ENCODE results near the gene CERKL. TPM values are rescaled to one million over a fixed set of nuclear protein-coding genes. Genes with fewer than 3 reads are reported as not detected.

Gene CERKL
- total RNA-seq, 1 experiment from 2014 or later = 0.08 TPM

- no peak for DNase-seq (ENCODE audit: low read depth, low spot score)
- in situ Hi-C loops (cut with HindIII; ENCODE audit: low pct_unique_long_range_greater_than_20kb, low sequenced_read_pairs) = no loop called here
Measured at GRCh38 chr2:181566334-181567032, 90.4 kb downstream of the CERKL start.

DNA sequence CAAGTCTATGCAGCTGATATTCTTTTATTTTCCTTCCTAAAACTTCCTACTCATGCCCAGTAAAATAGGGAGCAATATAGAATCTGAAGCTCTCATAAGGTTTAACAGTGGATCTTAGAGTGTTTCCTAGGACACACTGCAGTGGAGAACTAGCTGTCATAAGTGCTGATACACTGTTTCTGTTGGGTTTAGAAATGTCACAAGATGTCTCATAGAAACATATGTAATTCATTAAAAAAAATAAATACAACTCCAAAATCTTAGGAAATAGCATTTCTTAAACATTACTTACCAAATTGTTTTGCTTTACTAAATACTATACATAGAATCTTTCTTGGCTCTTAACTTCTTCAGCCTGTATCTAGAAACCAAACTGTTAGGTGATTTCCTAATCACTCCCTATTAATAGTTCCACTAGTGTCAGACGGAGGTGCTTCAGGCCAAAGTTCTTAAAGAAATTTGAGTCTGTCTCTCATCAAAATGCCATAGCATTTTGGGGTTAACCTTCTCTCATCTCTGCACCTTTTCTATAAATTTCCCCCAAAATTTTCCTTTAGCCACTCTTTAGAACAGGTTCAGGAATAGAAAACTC, 93.7 kb downstream of the CERKL start:
- in situ Hi-C loops (cut with HindIII; ENCODE audit: low pct_unique_long_range_greater_than_20kb, low sequenced_read_pairs) = no loop called here
- DNase-seq (ENCODE audit: low read depth, low spot score) = no peak

GRCh38 chr2:181558371-181558770, 98.5 kb downstream of the CERKL start:
- no peak for DNase-seq (ENCODE audit: low read depth, low spot score)
- in situ Hi-C loops (cut with HindIII; ENCODE audit: low pct_unique_long_range_greater_than_20kb, low sequenced_read_pairs) = no loop called here

DNA sequence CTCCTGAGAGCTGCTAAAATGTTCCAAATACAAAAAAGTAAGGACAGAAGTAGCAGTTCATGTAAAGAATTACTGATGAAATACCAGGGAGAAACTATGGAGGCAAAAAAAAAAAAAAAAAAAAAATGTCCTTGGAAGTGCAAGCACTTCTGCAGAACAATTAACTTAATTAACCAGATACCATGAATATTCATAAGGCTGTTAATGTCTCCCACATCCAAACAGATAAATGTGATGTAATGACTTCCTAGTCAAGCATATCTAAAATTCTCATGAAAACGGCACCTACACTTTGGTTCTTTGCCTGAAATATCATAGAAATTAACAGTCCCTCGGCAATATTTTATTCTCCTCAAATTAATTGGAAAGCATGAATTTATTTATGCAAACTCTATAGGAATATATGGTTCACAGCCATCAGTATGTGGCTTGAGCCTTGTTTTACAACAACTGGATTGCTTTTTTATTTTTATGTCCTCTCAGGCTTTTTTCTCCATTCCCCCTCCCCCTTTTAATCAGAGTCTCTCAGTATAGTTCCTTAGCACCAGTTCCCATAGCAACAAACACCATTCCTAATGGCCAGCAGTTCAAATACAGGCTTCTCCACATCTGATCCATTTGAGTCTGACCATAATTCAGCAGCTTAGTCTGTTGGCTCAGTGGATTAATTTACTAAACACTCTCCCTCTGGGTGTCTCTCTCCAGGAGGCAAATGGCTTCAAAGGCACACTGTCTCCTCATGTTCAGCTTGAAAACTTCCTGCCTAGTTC, 102.7 kb downstream of the CERKL start:
- no peak for DNase-seq (ENCODE audit: low read depth, low spot score)
- in situ Hi-C loops (cut with HindIII; ENCODE audit: low pct_unique_long_range_greater_than_20kb, low sequenced_read_pairs) = no loop called here

DNA sequence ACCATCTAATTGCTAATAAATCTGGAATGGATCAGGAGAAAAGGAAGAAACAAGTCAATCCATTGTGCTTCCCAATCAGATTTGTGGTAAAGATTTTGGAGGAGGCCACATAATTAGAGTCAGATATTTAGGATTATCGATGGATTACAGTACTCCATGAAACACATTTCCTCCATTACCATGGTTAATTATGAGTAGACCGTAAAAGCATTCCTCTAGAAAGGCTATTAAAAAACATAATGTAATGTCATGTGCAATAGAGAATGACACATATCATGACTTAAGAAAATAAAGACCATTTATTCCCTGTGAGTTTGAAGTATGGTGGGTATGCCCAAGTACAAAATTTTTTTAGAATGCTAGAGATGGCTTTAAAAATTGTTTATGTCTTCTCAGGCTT, 103.7 kb downstream of the CERKL start:
- in situ Hi-C loops (cut with HindIII; ENCODE audit: low pct_unique_long_range_greater_than_20kb, low sequenced_read_pairs) = no loop called here
- DNase-seq (ENCODE audit: low read depth, low spot score) = no peak

DNA sequence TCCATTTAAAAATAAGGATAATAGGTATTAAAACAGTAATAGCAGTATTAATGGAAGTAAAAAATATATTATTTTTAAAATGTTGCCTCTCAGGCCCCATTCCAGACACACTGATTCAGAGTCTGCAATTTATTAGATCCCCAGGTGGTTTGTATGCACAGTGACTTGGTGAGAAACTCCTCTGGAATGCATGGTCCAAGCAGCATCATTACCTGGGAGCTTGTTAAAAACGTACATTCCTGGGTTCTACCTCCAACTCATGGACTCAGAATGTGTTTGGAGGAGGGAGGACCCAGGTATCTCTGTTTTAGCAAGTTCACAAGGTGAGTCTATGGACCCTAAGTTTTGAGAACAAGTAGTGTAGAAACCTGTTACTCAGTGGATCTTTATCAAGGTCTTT, 104.1 kb downstream of the CERKL start:
- DNase-seq (ENCODE audit: low read depth, low spot score) = no peak
- in situ Hi-C loops (cut with HindIII; ENCODE audit: low pct_unique_long_range_greater_than_20kb, low sequenced_read_pairs) = no loop called here

DNA sequence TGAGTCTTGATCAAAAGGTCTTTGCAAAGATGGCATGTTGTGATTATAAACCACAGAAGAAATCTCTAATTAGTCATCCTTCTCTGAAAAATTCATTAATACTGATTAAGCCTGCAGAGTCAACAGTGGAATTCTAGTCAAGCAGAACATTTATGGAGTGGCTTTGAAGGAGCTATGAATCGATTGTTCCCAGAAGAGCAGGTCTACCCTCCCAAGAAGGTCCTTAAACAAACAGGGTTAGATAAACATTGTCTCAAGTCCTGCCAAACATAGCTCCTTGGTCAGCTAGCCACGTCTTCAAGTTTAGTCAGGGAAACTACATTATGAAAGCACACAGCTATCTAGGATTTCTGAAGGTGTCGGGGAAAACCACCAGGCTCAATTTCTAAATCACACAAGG, 110.8 kb downstream of the CERKL start:
- in situ Hi-C loops (cut with HindIII; ENCODE audit: low pct_unique_long_range_greater_than_20kb, low sequenced_read_pairs) = no loop called here
- no peak for DNase-seq (ENCODE audit: low read depth, low spot score)

DNA sequence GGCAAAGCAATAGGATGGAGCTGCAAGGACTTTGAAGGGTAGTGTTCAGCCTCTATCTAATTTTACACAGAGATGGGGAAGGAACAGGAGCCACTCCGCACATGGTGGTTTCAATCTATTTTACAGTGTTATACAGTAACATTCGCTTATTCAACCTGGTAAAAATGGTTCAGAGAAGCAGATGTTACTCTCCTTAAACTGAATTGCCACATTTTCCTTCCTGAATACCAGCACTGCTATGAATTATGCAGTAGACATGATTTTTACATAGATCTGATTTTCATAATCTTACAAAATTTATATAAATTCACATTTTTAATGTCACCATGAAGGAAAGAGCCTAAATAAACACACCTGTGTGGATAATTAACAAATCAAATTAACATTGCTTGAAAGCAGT, 114.7 kb downstream of the CERKL start:
- DNase-seq (ENCODE audit: low read depth, low spot score) = no peak
- in situ Hi-C loops (cut with HindIII; ENCODE audit: low pct_unique_long_range_greater_than_20kb, low sequenced_read_pairs) = no loop called here

DNA sequence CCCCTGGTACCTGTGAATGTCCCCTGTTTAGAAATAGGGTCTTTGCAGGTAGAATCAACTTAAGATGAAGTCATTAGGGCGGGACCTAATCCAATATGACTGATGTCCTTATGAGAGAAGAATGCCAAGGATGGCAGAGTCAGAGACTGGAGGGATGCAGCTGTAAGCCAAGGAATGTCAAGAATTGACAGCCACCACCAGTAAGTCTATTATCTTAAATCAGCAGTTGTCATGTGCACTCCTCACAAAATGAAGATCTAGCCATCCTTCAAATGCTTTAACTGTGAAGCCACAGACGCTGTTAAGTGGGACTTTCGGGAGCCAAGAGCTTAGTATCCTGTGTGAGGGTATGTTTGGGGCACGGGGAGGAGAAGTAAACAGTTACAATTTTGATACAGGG, 116.5 kb downstream of the CERKL start:
- in situ Hi-C loops (cut with HindIII; ENCODE audit: low pct_unique_long_range_greater_than_20kb, low sequenced_read_pairs) = no loop called here
- DNase-seq (ENCODE audit: low read depth, low spot score) = no peak

DNA sequence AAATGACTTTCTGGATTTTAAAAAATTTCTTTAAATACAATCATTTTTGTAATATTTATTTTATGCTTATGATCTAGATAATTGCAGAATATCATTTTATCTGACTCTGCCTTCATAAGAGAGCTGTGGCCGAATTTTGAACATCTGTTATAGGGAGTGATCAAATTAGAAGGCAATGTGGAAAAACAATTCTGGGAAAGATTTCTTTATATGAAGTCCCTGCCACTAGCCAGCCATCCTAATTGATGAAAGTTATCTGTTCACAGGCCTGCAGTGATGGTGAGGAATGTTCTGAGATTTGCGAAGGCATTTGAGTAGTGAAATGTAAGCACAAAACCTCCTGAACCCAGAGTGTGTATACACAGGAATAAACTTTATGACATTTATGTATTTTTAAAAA, 120.2 kb downstream of the CERKL start:
- DNase-seq (ENCODE audit: low read depth, low spot score) = no peak
- in situ Hi-C loops (cut with HindIII; ENCODE audit: low pct_unique_long_range_greater_than_20kb, low sequenced_read_pairs) = no loop called here

DNA sequence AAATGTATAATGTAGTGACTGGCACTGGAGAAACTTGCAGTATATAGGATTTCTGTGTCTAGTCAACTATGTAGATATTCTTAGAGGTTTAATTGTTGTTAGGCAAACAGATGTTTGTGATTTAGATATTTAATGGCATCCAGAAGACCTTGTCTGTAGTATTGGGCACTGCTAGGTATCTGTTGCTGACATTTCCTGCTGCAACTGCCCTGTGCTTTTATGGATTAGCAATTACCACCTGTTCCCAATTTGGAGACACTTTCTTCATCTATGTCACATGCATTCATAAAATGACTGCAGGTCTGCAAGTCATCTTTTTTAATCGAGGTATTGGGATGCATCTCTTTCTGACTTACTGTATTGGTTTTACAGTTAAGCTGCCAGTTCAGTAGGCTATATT, 128.5 kb downstream of the CERKL start:
- in situ Hi-C loops (cut with HindIII; ENCODE audit: low pct_unique_long_range_greater_than_20kb, low sequenced_read_pairs) = no loop called here
- DNase-seq (ENCODE audit: low read depth, low spot score) = no peak

GRCh38 chr2:181527058-181527457, 129.8 kb downstream of the CERKL start:
- in situ Hi-C loops (cut with HindIII; ENCODE audit: low pct_unique_long_range_greater_than_20kb, low sequenced_read_pairs) = no loop called here
- no peak for DNase-seq (ENCODE audit: low read depth, low spot score)

GRCh38 chr2:181526014-181526413, 130.9 kb downstream of the CERKL start:
- no peak for DNase-seq (ENCODE audit: low read depth, low spot score)
- in situ Hi-C loops (cut with HindIII; ENCODE audit: low pct_unique_long_range_greater_than_20kb, low sequenced_read_pairs) = no loop called here

GRCh38 chr2:181523756-181524155, 133.1 kb downstream of the CERKL start:
- in situ Hi-C loops (cut with HindIII; ENCODE audit: low pct_unique_long_range_greater_than_20kb, low sequenced_read_pairs) = no loop called here
- DNase-seq (ENCODE audit: low read depth, low spot score) = no peak

GRCh38 chr2:181520253-181520652, 136.7 kb downstream of the CERKL start:
- in situ Hi-C loops (cut with HindIII; ENCODE audit: low pct_unique_long_range_greater_than_20kb, low sequenced_read_pairs) = no loop called here
- DNase-seq (ENCODE audit: low read depth, low spot score) = no peak

GRCh38 chr2:181517685-181518301, 139.1 kb downstream of the CERKL start:
- DNase-seq (ENCODE audit: low read depth, low spot score) = no peak
- in situ Hi-C loops (cut with HindIII; ENCODE audit: low pct_unique_long_range_greater_than_20kb, low sequenced_read_pairs) = no loop called here

DNA sequence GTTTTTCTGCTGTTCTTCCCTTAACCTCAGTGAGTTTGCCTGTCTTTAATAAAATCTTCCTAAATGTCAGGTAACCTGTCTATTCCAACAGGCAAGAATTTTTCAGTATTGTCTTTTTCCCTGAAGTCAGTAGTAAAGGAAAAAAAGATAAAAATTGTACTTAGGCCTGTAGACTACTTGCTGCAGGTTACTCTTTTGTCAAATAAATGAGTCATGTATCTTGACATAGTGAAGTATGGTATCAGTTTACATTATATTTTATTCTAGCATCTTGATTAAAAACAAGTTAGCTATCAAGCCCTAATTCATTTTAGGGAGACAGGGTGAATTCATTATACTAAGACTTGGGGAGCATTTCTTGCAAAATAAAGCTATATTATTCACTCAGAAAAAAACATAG, 139.9 kb downstream of the CERKL start:
- in situ Hi-C loops (cut with HindIII; ENCODE audit: low pct_unique_long_range_greater_than_20kb, low sequenced_read_pairs) = no loop called here

DNA sequence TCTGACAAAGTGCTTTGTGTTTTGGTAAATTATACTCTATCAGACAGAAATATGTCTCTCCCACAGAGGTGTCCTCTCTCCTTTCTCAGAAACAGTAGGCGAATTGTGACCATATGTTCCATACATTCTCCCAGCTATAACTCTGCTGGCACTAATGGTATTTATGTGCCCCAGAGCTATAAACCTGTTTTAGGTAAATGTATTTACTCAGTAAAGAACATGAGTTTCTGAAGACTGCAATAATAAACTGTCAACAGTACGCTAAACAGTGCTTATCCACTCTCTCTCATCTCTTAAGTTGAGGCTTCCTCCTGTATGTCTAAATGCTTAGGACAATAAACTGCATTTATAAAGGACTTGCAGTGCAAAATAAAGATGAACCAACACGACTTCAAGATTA, 141.2 kb downstream of the CERKL start:
- no peak for DNase-seq (ENCODE audit: low read depth, low spot score)
- in situ Hi-C loops (cut with HindIII; ENCODE audit: low pct_unique_long_range_greater_than_20kb, low sequenced_read_pairs) = no loop called here

More for the DNA sequence above, 139.9 kb downstream of the CERKL start:
- DNase-seq (ENCODE audit: low read depth, low spot score) = no peak

Measured in SK-MEL-5 (cell line).